HepG2 (cell line): ENCODE results near the gene ARIH2. TPM values are rescaled to one million over a fixed set of nuclear protein-coding genes. Genes with fewer than 3 reads are reported as not detected.
A peak's percentile ranks its signal among the peaks of the same experiment; 100 is the strongest.

Experiments
- MLLT10 ChIP-seq: sonication (generic); formaldehyde crosslinking; IDR thresholded peaks from 2 replicates; pipeline ENCODE4 v1.4.0; 2020; ENCODE audit warnings: missing genetic modification reagents
- NFE2L1 ChIP-seq: sonication (generic); formaldehyde crosslinking; IDR thresholded peaks from 2 replicates; pipeline ENCODE4 v1.4.0; 2020; ENCODE audit warnings: missing genetic modification reagents, mild to moderate bottlenecking, borderline replicate concordance
- NFKB2 ChIP-seq: sonication (generic); formaldehyde crosslinking; IDR thresholded peaks from 2 replicates; pipeline ENCODE4 v1.4.0; 2020; ENCODE audit warnings: missing genetic modification reagents, borderline replicate concordance
- REPIN1 ChIP-seq: sonication (generic); formaldehyde crosslinking; IDR thresholded peaks from 2 replicates; pipeline ENCODE4 v1.8.0; 2022; ENCODE audit warnings: missing genetic modification reagents, low read depth, mild to moderate bottlenecking, borderline replicate concordance
- ZBTB1 ChIP-seq: sonication (generic); formaldehyde crosslinking; IDR thresholded peaks from 2 replicates; pipeline ENCODE4 v1.4.0; 2020; ENCODE audit warnings: missing genetic modification reagents, borderline replicate concordance
- ZBTB40 ChIP-seq, 2 experiments: fragments of 450-650 bp in 1 of 2; sonication (generic) in 1 of 2; formaldehyde crosslinking in 1 of 2; IDR thresholded peaks; 2 replicates each; pipeline versions ENCODE4 v1.6.1 to v1.8.0; 2016 to 2022; ENCODE audit warnings: antibody characterized with exemption in 1 of 2, mild to moderate bottlenecking in 1 of 2, missing genetic modification reagents in 1 of 2
- ZFP91 ChIP-seq: sonication (generic); formaldehyde crosslinking; IDR thresholded peaks from 2 replicates; pipeline ENCODE4 v1.9.0; 2022; ENCODE audit warnings: missing genetic modification reagents, mild to moderate bottlenecking, borderline replicate concordance
- ZNF644 ChIP-seq: IDR thresholded peaks from 2 replicates; pipeline ENCODE4 v1.6.1; 2016; ENCODE audit warnings: low read depth
- polyA plus RNA-seq, 8 experiments: library from polyadenylated mRNA; depleted of rRNA in 3 of 8; stranded (reverse) in 7 of 8; unstranded in 1 of 8; fragments of >200 nt; fragmentation: Illumina TruSeq in 4 of 8; extraction: Trizol in 4 of 8; gene quantifications; 2 replicates each; pipeline versions ENCODE4 v1.2.1 to v1.2.3, GENCODE V29; 2011 to 2016; ENCODE audit warnings: low read depth in 4 of 8, missing spikeins in 1 of 8, mixed read lengths in 1 of 8; ENCODE audit not compliant: insufficient read depth in 1 of 8
- total RNA-seq, 5 experiments: library from RNA; depleted of rRNA; stranded (reverse); fragments of >200 nt; fragmentation: Illumina TruSeq; extraction: Trizol; gene quantifications; 2 replicates each; pipeline ENCODE4 v1.2.3, GENCODE V29; 2016; ENCODE audit warnings: low read depth in 1 of 5
- TF ChIP-seq, protein P1 (sequence below): sonication (generic); formaldehyde crosslinking; IDR thresholded peaks from 2 replicates; pipeline ENCODE4 v1.4.0; 2020; ENCODE audit warnings: missing genetic modification reagents
- TF ChIP-seq, protein P2 (sequence below): fragments of 450-650 bp; IDR thresholded peaks from 2 replicates; pipeline ENCODE4 v1.6.1; 2017; ENCODE audit warnings: mild to moderate bottlenecking

The ARIH2 gene
- total and polyA plus RNA-seq, 2 of the 13 experiments (the other 11 are each of a cell fraction or from before 2014, with no cell fraction given): 64.8 to 83.3 TPM

GRCh38 chr3:49021813-49022687 is 103.4 kb downstream of the ARIH2 start, which contains the start of gene NDUFAF3 (continued):
- no peak for TF ChIP-seq ZBTB40 (IDR thresholded peaks at IDR 0.05)
- TF ChIP-seq ZBTB40 (CRISPR knock-in tag; IDR thresholded peaks at IDR 0.05): peak; percentile 80
- TF ChIP-seq NFE2L1: 0 out of 2 replicates have a peak, but pooled peaks have one; percentile 52
- TF ChIP-seq, protein P1, sequence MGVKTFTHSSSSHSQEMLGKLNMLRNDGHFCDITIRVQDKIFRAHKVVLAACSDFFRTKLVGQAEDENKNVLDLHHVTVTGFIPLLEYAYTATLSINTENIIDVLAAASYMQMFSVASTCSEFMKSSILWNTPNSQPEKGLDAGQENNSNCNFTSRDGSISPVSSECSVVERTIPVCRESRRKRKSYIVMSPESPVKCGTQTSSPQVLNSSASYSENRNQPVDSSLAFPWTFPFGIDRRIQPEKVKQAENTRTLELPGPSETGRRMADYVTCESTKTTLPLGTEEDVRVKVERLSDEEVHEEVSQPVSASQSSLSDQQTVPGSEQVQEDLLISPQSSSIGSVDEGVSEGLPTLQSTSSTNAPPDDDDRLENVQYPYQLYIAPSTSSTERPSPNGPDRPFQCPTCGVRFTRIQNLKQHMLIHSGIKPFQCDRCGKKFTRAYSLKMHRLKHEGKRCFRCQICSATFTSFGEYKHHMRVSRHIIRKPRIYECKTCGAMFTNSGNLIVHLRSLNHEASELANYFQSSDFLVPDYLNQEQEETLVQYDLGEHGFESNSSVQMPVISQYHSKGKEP: no peak
- TF ChIP-seq REPIN1 (CRISPR knock-in tag): peak; percentile 71; the same call in 1 of the 2 replicates
- TF ChIP-seq ZNF644 (CRISPR knock-in tag): no peak
- TF ChIP-seq NFKB2 (CRISPR knock-in tag): peak; percentile 35
- TF ChIP-seq ZFP91 (CRISPR knock-in tag): peak; percentile 91
- TF ChIP-seq MLLT10 (CRISPR knock-in tag): peak; percentile 30; the same call in 1 of the 2 replicates
- no peak for TF ChIP-seq ZBTB1 (CRISPR knock-in tag)
- TF ChIP-seq, protein P2, sequence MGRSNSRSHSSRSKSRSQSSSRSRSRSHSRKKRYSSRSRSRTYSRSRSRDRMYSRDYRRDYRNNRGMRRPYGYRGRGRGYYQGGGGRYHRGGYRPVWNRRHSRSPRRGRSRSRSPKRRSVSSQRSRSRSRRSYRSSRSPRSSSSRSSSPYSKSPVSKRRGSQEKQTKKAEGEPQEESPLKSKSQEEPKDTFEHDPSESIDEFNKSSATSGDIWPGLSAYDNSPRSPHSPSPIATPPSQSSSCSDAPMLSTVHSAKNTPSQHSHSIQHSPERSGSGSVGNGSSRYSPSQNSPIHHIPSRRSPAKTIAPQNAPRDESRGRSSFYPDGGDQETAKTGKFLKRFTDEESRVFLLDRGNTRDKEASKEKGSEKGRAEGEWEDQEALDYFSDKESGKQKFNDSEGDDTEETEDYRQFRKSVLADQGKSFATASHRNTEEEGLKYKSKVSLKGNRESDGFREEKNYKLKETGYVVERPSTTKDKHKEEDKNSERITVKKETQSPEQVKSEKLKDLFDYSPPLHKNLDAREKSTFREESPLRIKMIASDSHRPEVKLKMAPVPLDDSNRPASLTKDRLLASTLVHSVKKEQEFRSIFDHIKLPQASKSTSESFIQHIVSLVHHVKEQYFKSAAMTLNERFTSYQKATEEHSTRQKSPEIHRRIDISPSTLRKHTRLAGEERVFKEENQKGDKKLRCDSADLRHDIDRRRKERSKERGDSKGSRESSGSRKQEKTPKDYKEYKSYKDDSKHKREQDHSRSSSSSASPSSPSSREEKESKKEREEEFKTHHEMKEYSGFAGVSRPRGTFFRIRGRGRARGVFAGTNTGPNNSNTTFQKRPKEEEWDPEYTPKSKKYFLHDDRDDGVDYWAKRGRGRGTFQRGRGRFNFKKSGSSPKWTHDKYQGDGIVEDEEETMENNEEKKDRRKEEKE: no peak
